Effector memory CD4-positive, alpha-beta T cell (primary cell): Measurements from ENCODE around the gene NUBPL.
"Not testable (repeated sequence)": the region's sequence is repeated elsewhere in the genome, so short reads cannot be mapped to it uniquely, and the experiment has no call there.

Source experiments
- DNase-seq, 3 donors: peaks; one replicate each; pipeline ENCODE4 v3.0.0-alpha.2; 2020
- H3K27ac ChIP-seq: 2 replicates; pipeline ENCODE4 v1.7.0; 2013; ENCODE audit warnings: mild to moderate bottlenecking, low read length, moderate library complexity; ENCODE audit not compliant: insufficient read depth, poor library complexity, severe bottlenecking
- H3K27me3 ChIP-seq: replicated peaks from 2 replicates; pipeline ENCODE4 v1.7.0; 2013; ENCODE audit warnings: mild to moderate bottlenecking, low read length; ENCODE audit not compliant: insufficient read depth, control insufficient read depth, poor library complexity, severe bottlenecking
- H3K36me3 ChIP-seq: 2 replicates; pipeline ENCODE4 v1.7.0; 2013; ENCODE audit warnings: mild to moderate bottlenecking, low read length, moderate library complexity; ENCODE audit not compliant: control insufficient read depth, insufficient read depth
- H3K4me1 ChIP-seq: 2 replicates; pipeline ENCODE4 v1.7.0; 2013; ENCODE audit warnings: low read length, mild to moderate bottlenecking; ENCODE audit not compliant: control insufficient read depth, insufficient read depth, poor library complexity, severe bottlenecking
- H3K4me3 ChIP-seq: 2 replicates; pipeline ENCODE4 v1.7.0; 2013; ENCODE audit warnings: low read length, low read depth, mild to moderate bottlenecking; ENCODE audit not compliant: insufficient read depth, poor library complexity, severe bottlenecking
- H3K9me3 ChIP-seq: 2 replicates; pipeline ENCODE4 v1.7.0; 2013; ENCODE audit warnings: mild to moderate bottlenecking, low read length, moderate library complexity; ENCODE audit not compliant: control insufficient read depth

Gene NUBPL

GRCh38 chr14:31751047-31751446 lies 189.8 kb downstream of the NUBPL start:
- DNase-seq, H3K27ac ChIP-seq, H3K36me3 ChIP-seq, H3K9me3 ChIP-seq, H3K4me3 ChIP-seq, H3K27me3 ChIP-seq, H3K4me1 ChIP-seq: not testable (repeated sequence)

GRCh38 chr14:31752867-31753661 lies 191.9 kb downstream of the NUBPL start:
- Histone ChIP-seq H3K27me3 (no peaks in the 10 kb centered on the region), H3K4me1 (no peaks in the 10 kb centered on the region)

GRCh38 chr14:31758941-31759340 lies 197.7 kb downstream of the NUBPL start:
- H3K9me3 ChIP-seq = no peaks in the 10 kb centered on the region
- H3K4me3 ChIP-seq = no peak overlapping the region
- H3K36me3 ChIP-seq = no peaks in the 10 kb centered on the region
- no peaks in the 10 kb centered on the region for H3K27me3 ChIP-seq
- H3K4me1 ChIP-seq = no peaks in the 10 kb centered on the region
- no peak overlapping the region for H3K27ac ChIP-seq
- no peak for DNase-seq

More at GRCh38 chr14:31752867-31753661, 191.9 kb downstream of the NUBPL start:
- no peaks in the 10 kb centered on the region for H3K36me3 ChIP-seq
- no peak overlapping the region for H3K4me3 ChIP-seq
- H3K27ac ChIP-seq = no peak overlapping the region
- H3K9me3 ChIP-seq = peaks cover 4% of the 10 kb centered on the region
- DNase-seq = no peak

GRCh38 chr14:31760277-31760676 lies 199.1 kb downstream of the NUBPL start:
- no peaks in the 10 kb centered on the region for H3K4me1 ChIP-seq
- H3K27me3 ChIP-seq = no peaks in the 10 kb centered on the region
- no peaks in the 10 kb centered on the region for H3K36me3 ChIP-seq
- no peaks in the 10 kb centered on the region for H3K9me3 ChIP-seq
- DNase-seq = no peak
- H3K27ac ChIP-seq = no peak overlapping the region
- H3K4me3 ChIP-seq = no peak overlapping the region

- Histone ChIP-seq H3K27me3 (no peaks in the 10 kb centered on the region), H3K36me3 (no peaks in the 10 kb centered on the region), H3K4me1 (no peaks in the 10 kb centered on the region), H3K4me3 (no peak overlapping the region), H3K27ac (no peak overlapping the region), H3K9me3 (no peaks in the 10 kb centered on the region)
- no peak for DNase-seq
Observed at GRCh38 chr14:31761325-31761724, 200.1 kb downstream of the NUBPL start.

- no peaks in the 10 kb centered on the region for H3K36me3 ChIP-seq
- no peak overlapping the region for H3K4me3 ChIP-seq
- H3K27me3 ChIP-seq = no peaks in the 10 kb centered on the region
- no peak overlapping the region for H3K27ac ChIP-seq
- no peak for DNase-seq
- no peaks in the 10 kb centered on the region for H3K4me1 ChIP-seq
- H3K9me3 ChIP-seq = no peaks in the 10 kb centered on the region
Observed at GRCh38 chr14:31763041-31763440, 201.8 kb downstream of the NUBPL start.

GRCh38 chr14:31766315-31766892 lies 205.2 kb downstream of the NUBPL start:
- Histone ChIP-seq H3K9me3 (no peaks in the 10 kb centered on the region), H3K4me1 (no peaks in the 10 kb centered on the region), H3K27me3 (no peaks in the 10 kb centered on the region), H3K36me3 (no peaks in the 10 kb centered on the region), H3K27ac (no peak overlapping the region), H3K4me3 (no peak overlapping the region)
- DNase-seq = no peak

- Histone ChIP-seq H3K4me1 (no peaks in the 10 kb centered on the region), H3K27ac (no peak overlapping the region), H3K36me3 (no peaks in the 10 kb centered on the region), H3K9me3 (no peaks in the 10 kb centered on the region), H3K4me3 (no peak overlapping the region), H3K27me3 (no peaks in the 10 kb centered on the region)
- DNase-seq = no peak
Observed at GRCh38 chr14:31768355-31768754, 207.2 kb downstream of the NUBPL start.

GRCh38 chr14:31770271-31770670 lies 209.1 kb downstream of the NUBPL start:
- H3K4me3 ChIP-seq = no peak overlapping the region
- no peaks in the 10 kb centered on the region for H3K36me3 ChIP-seq
- H3K27ac ChIP-seq = no peak overlapping the region
- DNase-seq = no peak
- no peaks in the 10 kb centered on the region for H3K4me1 ChIP-seq
- H3K9me3 ChIP-seq = no peaks in the 10 kb centered on the region
- H3K27me3 ChIP-seq = no peaks in the 10 kb centered on the region

GRCh38 chr14:31774567-31774966 lies 213.4 kb downstream of the NUBPL start:
- no peak overlapping the region for H3K27ac ChIP-seq
- no peak overlapping the region for H3K4me3 ChIP-seq
- DNase-seq = no peak
- H3K9me3 ChIP-seq = no peaks in the 10 kb centered on the region
- H3K4me1 ChIP-seq = no peaks in the 10 kb centered on the region
- no peaks in the 10 kb centered on the region for H3K27me3 ChIP-seq
- H3K36me3 ChIP-seq = no peaks in the 10 kb centered on the region
